Sigmoid colon (tissue), 7 donors: ENCODE measurements around the gene THUMPD1. TPM values are rescaled to one million over a fixed set of nuclear protein-coding genes. Genes with fewer than 3 reads are reported as not detected.
"Not testable (repeated sequence)": the region's sequence is repeated elsewhere in the genome, so short reads cannot be mapped to it uniquely, and the experiment has no call there.

Experiments
- DNase-seq: peaks from one replicate; pipeline ENCODE4 v3.0.0-alpha.2; 2019
- H3K27ac ChIP-seq, 4 donors: fragments of 200-600 bp; sonication (generic); one replicate each; pipeline ENCODE4 v1.5.1; 2016 to 2019; ENCODE audit warnings: mild to moderate bottlenecking in 1 of 4
- H3K27me3 ChIP-seq, 3 donors: fragments of 200-600 bp; sonication (generic); one replicate each; pipeline ENCODE4 v1.5.1; 2019; ENCODE audit warnings: mild to moderate bottlenecking in 1 of 3
- H3K36me3 ChIP-seq, 4 donors: fragments of 200-600 bp; sonication (generic); one replicate each; pipeline ENCODE4 v1.5.1; 2016 to 2019
- H3K4me1 ChIP-seq, 4 donors: fragments of 200-600 bp; sonication (generic); one replicate each; pipeline ENCODE4 v1.5.1; 2017 to 2019
- H3K4me3 ChIP-seq, 4 donors: fragments of 200-600 bp; sonication (generic); one replicate each; pipeline ENCODE4 v1.5.1; 2017 to 2019; ENCODE audit warnings: mild to moderate bottlenecking in 2 of 4, moderate library complexity in 1 of 4
- H3K9me3 ChIP-seq, 4 donors: fragments of 200-600 bp in 3 of 4; sonication (generic) in 3 of 4; one replicate each; pipeline versions ENCODE4 v1.5.1 to v1.6.1; 2013 to 2019
- EP300 ChIP-seq, 4 donors: sonication (generic); formaldehyde crosslinking; IDR thresholded peaks; one replicate each; pipeline ENCODE4 v1.6.1; 2017; ENCODE audit warnings: antibody characterized with exemption in 4 of 4
- POLR2A ChIP-seq, 2 donors: fragments of 450-650 bp; IDR thresholded peaks; one replicate each; pipeline ENCODE4 v1.6.1; 2016; ENCODE audit warnings: antibody characterized with exemption in 2 of 2, mild to moderate bottlenecking in 2 of 2, moderate library complexity in 2 of 2
- POLR2AphosphoS5 ChIP-seq, 4 donors: sonication (generic); formaldehyde crosslinking; IDR thresholded peaks; one replicate each; pipeline ENCODE4 v1.6.1; 2017; ENCODE audit warnings: antibody characterized with exemption in 4 of 4
- WGBS, 2 donors: extraction: QIAGEN DNeasy Blood & Tissue Kit; methylation state at CpG; one replicate each; pipeline ENCODE4 v1.1.7; 2013; 5-methylcytosine and 5-hydroxymethylcytosine counted together
- intact Hi-C: fragments of 100-400 bp; cut with DNase I; formaldehyde crosslinking; loops from one replicate; pipeline ENCODE4 v1.15.1; 2023
- polyA plus RNA-seq, 3 donors: library from polyadenylated mRNA; stranded (reverse); fragments of 200-250 nt; gene quantifications; one replicate each; pipeline ENCODE4 v1.2.3, GENCODE V29; 2013
- total RNA-seq, 4 donors: library from RNA; depleted of rRNA; stranded (reverse); fragments of >200 nt; gene quantifications; one replicate each; pipeline ENCODE4 v1.1.0, GENCODE V29; 2016
- TF ChIP-seq, protein P1 (sequence below), 4 experiments: fragments of 450-650 bp in 3 of 4; fragments of 200-600 bp in 1 of 4; IDR thresholded peaks; one replicate each; pipeline ENCODE4 v1.5.1; 2016 to 2019; ENCODE audit warnings: antibody characterized with exemption in 4 of 4, mild to moderate bottlenecking in 3 of 4, moderate library complexity in 2 of 4
- donor health status: healthy with polysubstance abuse.
- donor health status: Bipolar disorder and iron deficiency.
- donor health status: healthy.

Gene THUMPD1
- total and polyA plus RNA-seq, 7 donors = 12.0 to 115 (median 59.3) TPM

DNA sequence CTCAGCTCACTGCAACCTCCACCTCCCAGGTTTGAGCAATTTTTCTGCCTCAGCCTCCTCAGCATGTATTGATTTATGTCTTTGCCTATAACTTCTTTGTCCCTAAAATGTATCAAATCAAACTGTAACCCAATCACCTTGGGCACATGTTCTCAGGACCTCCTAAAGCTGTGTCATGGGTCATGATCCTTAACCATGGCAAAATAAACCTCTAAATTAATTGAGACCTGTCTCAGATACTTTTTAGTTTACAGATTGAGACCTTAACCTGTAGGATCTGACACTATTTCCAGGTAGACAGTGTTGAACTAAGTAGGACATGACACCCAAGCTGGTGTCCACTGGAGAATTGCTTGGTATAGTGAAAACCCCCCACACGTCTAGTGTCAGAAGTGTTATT lies 19.6 kb upstream of the THUMPD1 start:
- H3K27me3 ChIP-seq = no peaks in the 10 kb centered on the region
- no peak overlapping the region for H3K4me3 ChIP-seq
- H3K9me3 ChIP-seq = peaks cover 0 to 4% (median 0%) of the 10 kb centered on the region in 4 donors
- H3K27ac ChIP-seq = no peak overlapping the region
- 94 to 95% methylated on average over 1 of the region's 1 CpG for WGBS, 2 donors
- H3K4me1 ChIP-seq = peaks cover 0 to 3% (median 0%) of the 10 kb centered on the region in 4 donors
- intact Hi-C loops = no loop called here
- DNase-seq = no peak
- TF ChIP-seq, protein P1, sequence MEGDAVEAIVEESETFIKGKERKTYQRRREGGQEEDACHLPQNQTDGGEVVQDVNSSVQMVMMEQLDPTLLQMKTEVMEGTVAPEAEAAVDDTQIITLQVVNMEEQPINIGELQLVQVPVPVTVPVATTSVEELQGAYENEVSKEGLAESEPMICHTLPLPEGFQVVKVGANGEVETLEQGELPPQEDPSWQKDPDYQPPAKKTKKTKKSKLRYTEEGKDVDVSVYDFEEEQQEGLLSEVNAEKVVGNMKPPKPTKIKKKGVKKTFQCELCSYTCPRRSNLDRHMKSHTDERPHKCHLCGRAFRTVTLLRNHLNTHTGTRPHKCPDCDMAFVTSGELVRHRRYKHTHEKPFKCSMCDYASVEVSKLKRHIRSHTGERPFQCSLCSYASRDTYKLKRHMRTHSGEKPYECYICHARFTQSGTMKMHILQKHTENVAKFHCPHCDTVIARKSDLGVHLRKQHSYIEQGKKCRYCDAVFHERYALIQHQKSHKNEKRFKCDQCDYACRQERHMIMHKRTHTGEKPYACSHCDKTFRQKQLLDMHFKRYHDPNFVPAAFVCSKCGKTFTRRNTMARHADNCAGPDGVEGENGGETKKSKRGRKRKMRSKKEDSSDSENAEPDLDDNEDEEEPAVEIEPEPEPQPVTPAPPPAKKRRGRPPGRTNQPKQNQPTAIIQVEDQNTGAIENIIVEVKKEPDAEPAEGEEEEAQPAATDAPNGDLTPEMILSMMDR (IDR thresholded peaks at IDR 0.05) = no peak
- TF ChIP-seq POLR2A (IDR thresholded peaks at IDR 0.05) = no peak
- no peak for TF ChIP-seq EP300 (IDR thresholded peaks at IDR 0.05)
- no peak for TF ChIP-seq POLR2AphosphoS5 (IDR thresholded peaks at IDR 0.05)
- H3K36me3 ChIP-seq = no peaks in the 10 kb centered on the region

DNA sequence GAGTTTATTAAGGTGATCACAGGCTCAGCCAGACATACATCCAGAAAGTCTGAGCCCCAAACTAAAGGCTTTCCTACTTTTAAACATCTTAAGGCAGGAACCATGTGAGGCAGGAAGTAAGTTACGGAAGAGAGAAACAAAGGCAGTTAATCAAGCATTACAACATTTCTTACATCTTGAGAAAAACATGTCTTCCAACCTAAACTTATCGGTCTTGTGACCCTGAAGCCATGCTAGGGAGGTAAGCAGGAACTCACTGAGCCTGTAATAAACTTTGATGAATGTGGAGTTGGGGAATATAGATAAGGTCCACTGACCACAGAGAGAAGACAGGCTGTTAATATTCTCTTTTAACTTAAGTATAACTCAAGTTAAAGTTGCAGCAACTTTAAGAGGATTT lies 18.7 kb upstream of the THUMPD1 start:
- Histone ChIP-seq H3K36me3 (no peaks in the 10 kb centered on the region), H3K27me3 (no peaks in the 10 kb centered on the region), H3K9me3 (peaks cover 0 to 4% (median 0%) of the 10 kb centered on the region in 4 donors), H3K27ac (no peak overlapping the region), H3K4me3 (no peak overlapping the region), H3K4me1 (peaks cover 0 to 3% (median 0%) of the 10 kb centered on the region in 4 donors)
- DNase-seq = no peak
- TF ChIP-seq, protein P1 (IDR thresholded peaks at IDR 0.05) = no peak
- TF ChIP-seq POLR2A (IDR thresholded peaks at IDR 0.05) (no peak), POLR2AphosphoS5 (IDR thresholded peaks at IDR 0.05) (no peak), EP300 (IDR thresholded peaks at IDR 0.05) (no peak)
- intact Hi-C loops = no loop called here
- 87 to 90% methylated on average over 2 of the region's 2 CpGs for WGBS, 2 donors

DNA sequence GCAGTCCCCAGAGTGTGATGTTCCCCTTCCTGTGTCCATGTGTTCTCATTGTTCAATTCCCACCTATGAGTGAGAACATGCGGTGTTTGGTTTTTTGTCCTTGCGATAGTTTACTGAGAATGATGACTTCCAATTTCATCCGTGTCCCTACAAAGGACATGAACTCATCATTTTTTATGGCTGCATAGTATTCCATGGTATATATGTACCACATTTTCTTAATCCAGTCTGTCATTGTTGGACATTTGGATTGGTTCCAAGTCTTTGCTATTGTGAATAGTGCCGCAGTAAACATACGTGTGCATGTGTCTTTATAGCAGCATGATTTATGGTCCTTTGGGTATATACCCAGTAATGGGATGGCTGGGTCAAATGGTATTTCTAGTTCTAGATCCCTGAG lies 14.2 kb upstream of the THUMPD1 start:
- WGBS, 2 donors = 87 to 92% methylated on average over 3 of the region's 5 CpGs
- H3K4me1 ChIP-seq, H3K9me3 ChIP-seq, DNase-seq, H3K27ac ChIP-seq, H3K27me3 ChIP-seq, intact Hi-C loops, H3K4me3 ChIP-seq, H3K36me3 ChIP-seq: not testable (repeated sequence)

DNA sequence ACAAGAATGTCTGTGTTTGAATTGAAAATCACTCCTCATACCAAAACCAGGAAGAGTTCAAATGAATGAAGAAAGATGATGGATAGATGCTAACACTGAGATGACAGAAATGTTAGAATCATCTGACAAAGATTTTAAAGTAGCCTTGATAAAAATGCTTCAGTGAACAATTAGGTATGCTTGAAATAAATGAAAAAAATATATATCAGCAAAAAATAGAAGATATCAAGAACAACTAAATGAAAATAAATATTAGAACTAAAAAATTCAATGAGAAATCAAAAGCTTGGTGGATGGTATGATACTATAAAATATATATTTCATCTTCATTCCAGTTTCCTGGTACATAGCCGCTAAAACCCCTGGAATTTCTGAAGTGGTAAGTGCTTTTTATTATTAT lies 13.6 kb upstream of the THUMPD1 start:
- intact Hi-C loops = no loop called here
- 85 to 96% methylated on average over 1 of the region's 1 CpG for WGBS, 2 donors
- H3K4me3 ChIP-seq = no peak overlapping the region
- H3K27ac ChIP-seq = no peak overlapping the region
- TF ChIP-seq POLR2AphosphoS5 (IDR thresholded peaks at IDR 0.05) = no peak
- no peak for TF ChIP-seq EP300 (IDR thresholded peaks at IDR 0.05)
- no peak for TF ChIP-seq POLR2A (IDR thresholded peaks at IDR 0.05)
- TF ChIP-seq, protein P1 (IDR thresholded peaks at IDR 0.05) = no peak
- H3K9me3 ChIP-seq = peaks cover 0 to 4% (median 0%) of the 10 kb centered on the region in 4 donors
- DNase-seq = no peak
- no peaks in the 10 kb centered on the region for H3K36me3 ChIP-seq
- no peaks in the 10 kb centered on the region for H3K4me1 ChIP-seq
- no peaks in the 10 kb centered on the region for H3K27me3 ChIP-seq

DNA sequence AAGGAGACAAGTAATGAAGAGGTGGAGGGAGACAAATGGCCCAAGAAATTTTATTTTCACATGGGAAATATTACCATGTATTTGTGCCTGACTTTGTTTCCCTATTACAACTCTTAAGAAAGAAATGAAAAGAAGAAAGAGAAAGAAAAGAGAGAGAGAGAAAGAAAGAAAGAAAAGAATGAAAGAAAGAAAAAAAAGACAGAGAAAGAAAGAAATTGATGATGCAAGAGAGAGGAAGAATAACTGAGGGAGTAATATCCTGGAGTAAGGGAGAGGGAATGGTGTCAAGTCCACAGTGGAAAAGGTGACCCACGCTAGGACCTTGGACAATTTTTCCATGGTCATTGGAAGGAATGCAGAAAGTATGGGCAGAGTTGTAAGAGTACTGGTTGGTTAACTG lies 12.1 kb upstream of the THUMPD1 start:
- WGBS, 2 donors = 85 to 96% methylated on average over 1 of the region's 1 CpG
- Histone ChIP-seq H3K4me3 (no peak overlapping the region), H3K9me3 (no peaks in the 10 kb centered on the region), H3K27me3 (no peaks in the 10 kb centered on the region), H3K36me3 (no peaks in the 10 kb centered on the region), H3K4me1 (no peaks in the 10 kb centered on the region), H3K27ac (no peak overlapping the region)
- intact Hi-C loops = no loop called here
- TF ChIP-seq POLR2A (IDR thresholded peaks at IDR 0.05) (no peak), EP300 (IDR thresholded peaks at IDR 0.05) (no peak), POLR2AphosphoS5 (IDR thresholded peaks at IDR 0.05) (no peak)
- TF ChIP-seq, protein P1 (IDR thresholded peaks at IDR 0.05) = no peak
- DNase-seq = no peak
